B cell (primary cell): Measurements from ENCODE around the gene PARN. TPM values are rescaled to one million over a fixed set of nuclear protein-coding genes. Genes with fewer than 3 reads are reported as not detected.

ENCODE experiments used
- ATAC-seq: fragments of 200-7000 bp; cut with Tn5 transposase; one replicate; pipeline ENCODE4 v1.10.0; 2021; ENCODE audit warnings: low read depth, mild to moderate bottlenecking, moderate number of reproducible peaks, moderate library complexity
- CTCF ChIA-PET: fragments of 350-600 bp; sonication (Branson Sonifier 250); formaldehyde crosslinking; loops from one replicate; lab custom pipeline; 2021; ENCODE audit warnings: antibody characterized with exemption, inconsistent platforms; lab: Charles Lee
- POLR2A ChIA-PET: fragments of 350-600 bp; sonication (Branson Sonifier 250); formaldehyde crosslinking; loops from one replicate; lab custom pipeline; 2021; ENCODE audit warnings: antibody characterized with exemption; lab: Charles Lee
- DNase-seq: peaks from one replicate; pipeline ENCODE4 v3.0.0; 2013
- H2AFZ ChIP-seq: 2 replicates; pipeline ENCODE4 v1.6.1; 2012; ENCODE audit warnings: mild to moderate bottlenecking, low read depth, low read length; ENCODE audit not compliant: insufficient read depth, poor library complexity, severe bottlenecking
- H3K27ac ChIP-seq, 2 donors: 1 replicate in 1 of 2; 2 replicates in 1 of 2; pipeline ENCODE4 v1.5.1; 2012 to 2013; ENCODE audit warnings: low read length in 2 of 2, mild to moderate bottlenecking in 2 of 2, moderate library complexity in 1 of 2
- H3K27me3 ChIP-seq, 4 experiments: fragments of 200-600 bp in 1 of 4; sonication (generic) in 1 of 4; replicated peaks in 1 of 4; 1 replicate in 2 of 4; 2 replicates in 2 of 4; pipeline versions ENCODE4 v1.6.1 to v1.7.0; 2013 to 2016; ENCODE audit warnings: low read length in 3 of 4, mild to moderate bottlenecking in 2 of 4, mixed read lengths in 1 of 4, moderate library complexity in 1 of 4; ENCODE audit not compliant: insufficient read depth in 4 of 4, control insufficient read depth in 3 of 4; ENCODE audit errors: control extremely low read depth in 1 of 4
- H3K36me3 ChIP-seq, 2 experiments: replicated peaks in 1 of 2; 1 replicate in 1 of 2; 2 replicates in 1 of 2; pipeline versions ENCODE4 v1.6.1 to v1.7.1; 2013; ENCODE audit warnings: low read length in 1 of 2; ENCODE audit not compliant: insufficient read depth in 2 of 2, control insufficient read depth in 1 of 2; ENCODE audit errors: control extremely low read depth in 1 of 2, extremely low read depth in 1 of 2
- H3K4me1 ChIP-seq, 2 donors: fragments of 200-600 bp in 1 of 2; sonication (generic) in 1 of 2; 1 replicate in 1 of 2; 2 replicates in 1 of 2; pipeline versions ENCODE4 v1.5.1 to v1.6.1; 2013 to 2017; ENCODE audit warnings: low read length in 2 of 2; ENCODE audit not compliant: control insufficient read depth in 2 of 2, insufficient read depth in 2 of 2
- H3K4me2 ChIP-seq: replicated peaks from 2 replicates; pipeline ENCODE3; 2012; ENCODE audit warnings: mild to moderate bottlenecking, low read depth, low read length; ENCODE audit not compliant: poor library complexity, severe bottlenecking
- H3K4me3 ChIP-seq, 5 experiments: fragments of 200-600 bp in 1 of 5; sonication (generic) in 1 of 5; 1 replicate in 3 of 5; 2 replicates in 2 of 5; pipeline versions ENCODE4 v1.5.1 to v1.7.0; 2011 to 2016; ENCODE audit warnings: low read length in 4 of 5, mild to moderate bottlenecking in 4 of 5, low read depth in 2 of 5, control low read depth in 1 of 5, moderate library complexity in 1 of 5; ENCODE audit not compliant: insufficient read depth in 1 of 5; ENCODE audit errors: control extremely low read depth in 1 of 5, extremely low read depth in 1 of 5
- H3K79me2 ChIP-seq: fragments of 200-600 bp; sonication (generic); one replicate; pipeline ENCODE4 v1.6.0; 2016; ENCODE audit warnings: low read length; ENCODE audit not compliant: control insufficient read depth, insufficient read depth
- H3K9ac ChIP-seq: fragments of 200-600 bp; sonication (generic); 2 replicates; pipeline ENCODE4 v1.6.1; 2017; ENCODE audit warnings: mild to moderate bottlenecking, low read length, moderate library complexity
- H3K9me3 ChIP-seq, 3 donors: one replicate each; pipeline versions ENCODE4 v1.6.1 to v1.7.1; 2013; ENCODE audit warnings: low read length in 2 of 3; ENCODE audit not compliant: control insufficient read depth in 2 of 3, insufficient read depth in 1 of 3; ENCODE audit errors: control extremely low read depth in 1 of 3
- H4K20me1 ChIP-seq: 2 replicates; pipeline ENCODE4 v1.6.0; 2012; ENCODE audit warnings: mild to moderate bottlenecking, low read length; ENCODE audit not compliant: insufficient read depth, control insufficient read depth, poor library complexity, severe bottlenecking
- H3K27ac Mint-ChIP-seq: one replicate; pipeline ENCODE4 v1.8.0; 2021; ENCODE audit warnings: mixed read lengths
- H3K27me3 Mint-ChIP-seq: one replicate; pipeline ENCODE4 v1.8.0; 2021; ENCODE audit warnings: mixed read lengths
- H3K4me1 Mint-ChIP-seq: one replicate; pipeline ENCODE4 v1.8.0; 2021; ENCODE audit warnings: mixed read lengths
- H3K4me3 Mint-ChIP-seq: one replicate; pipeline ENCODE4 v1.8.0; 2021; ENCODE audit warnings: mixed read lengths
- H3K9me3 Mint-ChIP-seq: one replicate; pipeline ENCODE4 v1.8.0; 2022; ENCODE audit warnings: mixed read lengths; ENCODE audit not compliant: insufficient read depth
- EZH2 ChIP-seq: IDR thresholded peaks from 2 replicates; pipeline ENCODE4 v1.6.1; 2012; ENCODE audit warnings: borderline replicate concordance, low read depth, mild to moderate bottlenecking, moderate library complexity, low read length; ENCODE audit not compliant: insufficient read depth, poor library complexity, severe bottlenecking
- WGBS: methylation state at CpG from one replicate; pipeline ENCODE4 v1.1.5; 2013; ENCODE audit warnings: missing lambda C conversion rate; ENCODE audit not compliant: insufficient coverage; 5-methylcytosine and 5-hydroxymethylcytosine counted together
- intact Hi-C: fragments of 100-400 bp; cut with micrococcal nuclease; formaldehyde crosslinking; loops from one replicate; pipeline ENCODE4 v1.10.0; 2022
- polyA plus RNA-seq: library from polyadenylated mRNA; depleted of rRNA; stranded (reverse); fragments of >200 nt; gene quantifications from 2 replicates; pipeline ENCODE4 v1.2.3, GENCODE V29; 2012
- total RNA-seq, 2 donors: library from RNA; stranded (reverse); fragments of 120-200 nt in 1 of 2; gene quantifications; 1 replicate in 1 of 2; 2 replicates in 1 of 2; pipeline versions ENCODE4 v1.2.3 to v1.2.4, GENCODE V29; 2013 to 2022
- TF ChIP-seq, protein P1 (sequence below): fragments of 200-600 bp; IDR thresholded peaks from one replicate; pipeline ENCODE4 v1.8.0; 2022; ENCODE audit warnings: antibody characterized with exemption, mild to moderate bottlenecking

PARN gene
- total and polyA plus RNA-seq, 2 donors (not counting 1 experiment from before 2014, with no cell fraction given): 25.3 to 62.2 TPM

DNA sequence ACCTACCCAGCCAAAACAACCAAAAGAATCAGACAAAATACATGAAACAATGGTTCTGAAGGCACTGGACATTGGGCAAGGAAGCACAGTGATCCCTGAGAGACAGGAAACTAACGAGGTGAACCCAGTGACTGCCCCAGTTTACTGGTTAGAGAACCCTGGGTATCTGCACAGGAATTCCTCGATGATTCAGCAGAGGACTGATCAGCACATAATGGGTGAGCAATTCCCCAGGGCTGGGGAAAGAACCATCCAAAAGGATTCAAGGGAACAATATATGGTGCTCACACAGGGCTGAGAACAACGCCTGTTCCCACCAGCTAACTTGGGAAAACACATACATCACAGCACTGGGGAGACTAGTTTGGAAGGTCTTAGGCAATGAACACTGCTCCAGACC lies 167.2 kb downstream of the PARN start:
- no peak for ATAC-seq
- TF ChIP-seq, protein P1, sequence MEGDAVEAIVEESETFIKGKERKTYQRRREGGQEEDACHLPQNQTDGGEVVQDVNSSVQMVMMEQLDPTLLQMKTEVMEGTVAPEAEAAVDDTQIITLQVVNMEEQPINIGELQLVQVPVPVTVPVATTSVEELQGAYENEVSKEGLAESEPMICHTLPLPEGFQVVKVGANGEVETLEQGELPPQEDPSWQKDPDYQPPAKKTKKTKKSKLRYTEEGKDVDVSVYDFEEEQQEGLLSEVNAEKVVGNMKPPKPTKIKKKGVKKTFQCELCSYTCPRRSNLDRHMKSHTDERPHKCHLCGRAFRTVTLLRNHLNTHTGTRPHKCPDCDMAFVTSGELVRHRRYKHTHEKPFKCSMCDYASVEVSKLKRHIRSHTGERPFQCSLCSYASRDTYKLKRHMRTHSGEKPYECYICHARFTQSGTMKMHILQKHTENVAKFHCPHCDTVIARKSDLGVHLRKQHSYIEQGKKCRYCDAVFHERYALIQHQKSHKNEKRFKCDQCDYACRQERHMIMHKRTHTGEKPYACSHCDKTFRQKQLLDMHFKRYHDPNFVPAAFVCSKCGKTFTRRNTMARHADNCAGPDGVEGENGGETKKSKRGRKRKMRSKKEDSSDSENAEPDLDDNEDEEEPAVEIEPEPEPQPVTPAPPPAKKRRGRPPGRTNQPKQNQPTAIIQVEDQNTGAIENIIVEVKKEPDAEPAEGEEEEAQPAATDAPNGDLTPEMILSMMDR: no peak
- TF ChIP-seq EZH2: no peak
- Histone ChIP-seq H3K9ac (no peak overlapping the region), H4K20me1 (peaks cover 11% of the 10 kb centered on the region), H3K4me2 (no peak overlapping the region), H3K36me3 (peaks cover 1 to 9% of the 10 kb centered on the region in 2 experiments), H3K4me1 (no peaks in the 10 kb centered on the region), H3K4me3 (no peak overlapping the region), H3K27ac (no peak overlapping the region), H2AFZ (no peak overlapping the region), H3K27me3 (no peaks in the 10 kb centered on the region), H3K79me2 (no peaks in the 10 kb centered on the region), H3K9me3 (peaks cover 0 to 17% (median 6%) of the 10 kb centered on the region in 3 donors)
- Mint-ChIP-seq H3K27me3 (no peaks in the 10 kb centered on the region), H3K4me3 (no peak overlapping the region), H3K4me1 (no peaks in the 10 kb centered on the region), H3K9me3 (no peaks in the 10 kb centered on the region), H3K27ac (no peak overlapping the region)
- intact Hi-C loops: no loop called here
- 98% methylated on average over 3 of the region's 3 CpGs for WGBS
- ChIA-PET CTCF (no interaction called here), POLR2A (no interaction called here)
- no peak for DNase-seq

DNA sequence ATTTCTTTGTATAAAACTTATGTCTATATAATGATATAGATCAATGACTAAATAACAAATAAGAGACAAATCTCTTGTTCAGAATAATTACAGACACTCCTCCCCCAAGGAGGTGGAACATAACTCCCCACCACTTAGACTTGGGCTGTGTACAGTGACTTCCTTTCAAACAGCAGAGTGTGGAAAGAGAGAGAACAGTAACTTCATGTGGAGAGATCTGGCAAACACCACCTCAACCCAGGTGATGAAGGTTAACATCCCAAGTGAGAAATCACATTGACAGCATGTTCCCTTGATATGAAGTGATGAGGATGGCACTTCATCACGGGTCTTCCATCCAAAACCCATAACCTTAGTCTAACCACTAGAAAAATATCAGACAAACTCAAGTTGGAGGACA lies 169.3 kb downstream of the PARN start:
- Histone ChIP-seq H4K20me1 (peaks cover 11% of the 10 kb centered on the region), H2AFZ (no peak overlapping the region), H3K9ac (no peak overlapping the region), H3K9me3 (peaks cover 0 to 17% (median 6%) of the 10 kb centered on the region in 3 donors), H3K79me2 (no peaks in the 10 kb centered on the region), H3K4me2 (no peak overlapping the region), H3K27me3 (no peaks in the 10 kb centered on the region), H3K4me1 (no peaks in the 10 kb centered on the region), H3K27ac (no peak overlapping the region), H3K36me3 (peaks cover 1 to 9% of the 10 kb centered on the region in 2 experiments), H3K4me3 (no peak overlapping the region)
- intact Hi-C loops: no loop called here
- H3K9me3 Mint-ChIP-seq: no peaks in the 10 kb centered on the region
- 100% methylated on average over 1 of the region's 1 CpG for WGBS
- no peak for DNase-seq
- ChIA-PET CTCF (no interaction called here), POLR2A (no interaction called here)
- no peaks in the 10 kb centered on the region for H3K4me1 Mint-ChIP-seq
- H3K27ac Mint-ChIP-seq: no peak overlapping the region
- H3K4me3 Mint-ChIP-seq: no peak overlapping the region
- H3K27me3 Mint-ChIP-seq: no peaks in the 10 kb centered on the region
- no peak for ATAC-seq
- TF ChIP-seq, protein P1: no peak
- no peak for TF ChIP-seq EZH2
